K562 (cell line): Measurements from ENCODE around the gene TNFRSF6B. TPM values are rescaled to one million over a fixed set of nuclear protein-coding genes. Genes with fewer than 3 reads are reported as not detected.
A peak's percentile ranks its signal among the peaks of the same experiment; 100 is the strongest.

ENCODE experiments used
- BRD9 ChIP-seq: fragments of 450-650 bp; IDR thresholded peaks from 2 replicates; pipeline ENCODE4 v1.6.1; 2018; ENCODE audit warnings: low read depth; ENCODE audit not compliant: partially characterized antibody
- CCAR2 ChIP-seq: fragments of 200-400 bp; formaldehyde crosslinking; IDR thresholded peaks from 2 replicates; pipeline ENCODE4 v1.6.1; 2017; ENCODE audit warnings: mild to moderate bottlenecking, low read depth, low read length
- ERF ChIP-seq: fragments of 450-650 bp; formaldehyde crosslinking; IDR thresholded peaks from 2 replicates; pipeline ENCODE4 v1.4.0; 2020; ENCODE audit warnings: mild to moderate bottlenecking, mixed read lengths
- HDGF ChIP-seq: fragments of 450-650 bp; IDR thresholded peaks from 2 replicates; pipeline ENCODE4 v1.6.1; 2016
- HOMEZ ChIP-seq: fragments of 250-450 bp; sonication (Bioruptor Pico); IDR thresholded peaks from 2 replicates; pipeline ENCODE4 v1.4.0; 2020; ENCODE audit warnings: mild to moderate bottlenecking, moderate library complexity
- KAT2B ChIP-seq: IDR thresholded peaks from one replicate; pipeline ENCODE4 v1.6.1; 2012; ENCODE audit warnings: low read depth, mild to moderate bottlenecking, control low read depth, inconsistent platforms, low read length, moderate library complexity
- NFIC ChIP-seq: fragments of 450-650 bp; IDR thresholded peaks from 2 replicates; pipeline ENCODE4 v1.6.1; 2017; ENCODE audit warnings: mild to moderate bottlenecking, inconsistent platforms
- SMAD1 ChIP-seq: fragments of 150-350 bp; IDR thresholded peaks from 2 replicates; pipeline ENCODE4 v1.6.1; 2014; ENCODE audit warnings: low read length, low read depth; ENCODE audit not compliant: partially characterized antibody
- SMAD4 ChIP-seq: fragments of 250-450 bp; sonication (Bioruptor Pico); conservative IDR thresholded peaks from 2 replicates; pipeline ENCODE4 v1.8.0; 2021; ENCODE audit warnings: inconsistent platforms, mild to moderate bottlenecking, moderate library complexity
- SRSF7 ChIP-seq: fragments of 200-400 bp; formaldehyde crosslinking; optimal IDR thresholded peaks from 2 replicates; pipeline ENCODE3; 2017; ENCODE audit warnings: mild to moderate bottlenecking, low read depth, low read length
- THAP7 ChIP-seq: fragments of 250-450 bp; sonication (Bioruptor Pico); IDR thresholded peaks from 2 replicates; pipeline ENCODE4 v1.5.0; 2021
- ZKSCAN3 ChIP-seq: fragments of 250-450 bp; sonication (Bioruptor Pico); IDR thresholded peaks from 2 replicates; pipeline ENCODE4 v1.4.0; 2020
- ZNF696 ChIP-seq: fragments of 250-450 bp; sonication (Bioruptor Pico); conservative IDR thresholded peaks from 2 replicates; pipeline ENCODE4 v1.4.0; 2020; ENCODE audit warnings: mild to moderate bottlenecking, moderate library complexity
- polyA plus RNA-seq, 8 experiments: library from polyadenylated mRNA; depleted of rRNA in 4 of 8; stranded (reverse) in 5 of 8; unstranded in 3 of 8; fragments of >200 nt; fragmentation: Nextera tagmentation in 2 of 8; fragmentation: Illumina TruSeq in 1 of 8; extraction: Ambion mirVana in 2 of 8; extraction: Trizol in 1 of 8; gene quantifications; 2 replicates each; pipeline versions ENCODE4 v1.2.1 to v1.2.3, GENCODE V29; 2011 to 2014; ENCODE audit warnings: inconsistent platforms in 1 of 8, missing spikeins in 1 of 8
- total RNA-seq, 7 experiments: library from RNA; depleted of rRNA in 6 of 7; stranded (reverse); fragments of >200 nt in 6 of 7; fragmentation: Illumina TruSeq in 2 of 7; extraction: Trizol in 2 of 7; gene quantifications; 2 replicates each; pipeline versions ENCODE4 v1.2.1 to v1.2.3, GENCODE V29; 2011 to 2021; ENCODE audit warnings: low replicate concordance in 1 of 7

TNFRSF6B gene
- total and polyA plus RNA-seq, 9 of the 15 experiments (the other 6 are each of a cell fraction or from before 2014, with no cell fraction given), result 0.10 to 3.5 (median 0.32) TPM; not detected in 6

- TF ChIP-seq SRSF7 (no peak), SMAD1 (no peak), CCAR2 (no peak), ERF (CRISPR knock-in tag) (no peak), HOMEZ (CRISPR knock-in tag) (no peak), SMAD4 (CRISPR knock-in tag) (0 out of 2 replicates have a peak, but pooled peaks have one; percentile 22), HDGF (no peak), KAT2B (no peak), THAP7 (no peak), BRD9 (no peak), ZKSCAN3 (no peak), ZNF696 (CRISPR knock-in tag) (no peak), NFIC (no peak; the same call in 1 of the 2 replicates)
Measured at GRCh38 chr20:63653974-63654668, 42.3 kb upstream of the TNFRSF6B start (continued).
